AG04449 (cell line): Measurements from ENCODE around the gene KCNH5.

ENCODE experiments used
- CTCF ChIA-PET: fragments of 350-600 bp; formaldehyde crosslinking; extraction: SDS; loops from one replicate; lab custom pipeline; 2021; ENCODE audit warnings: antibody characterized with exemption; lab: Yijun Ruan, JAX
- POLR2A ChIA-PET: fragments of 400-600, 350-600 bp; formaldehyde crosslinking; extraction: SDS; loops from one replicate; lab custom pipeline; 2020; ENCODE audit warnings: antibody characterized with exemption, inconsistent platforms; lab: Yijun Ruan, JAX
- DNase-seq: peaks from one replicate; pipeline ENCODE4 v3.0.0-alpha.2; 2010; ENCODE audit warnings: low read depth, low spot score
- H3K4me3 ChIP-seq: 2 replicates; pipeline ENCODE4 v1.5.1; 2011; ENCODE audit warnings: low read depth, mild to moderate bottlenecking, control low read depth, low read length
- TF ChIP-seq, protein P1 (sequence below): IDR thresholded peaks from one replicate; pipeline ENCODE4 v1.5.1; 2011; ENCODE audit warnings: mild to moderate bottlenecking, moderate library complexity, low read length, control low read depth, inconsistent platforms; ENCODE audit not compliant: insufficient read depth; ENCODE audit errors: missing control alignments

The KCNH5 gene

DNA sequence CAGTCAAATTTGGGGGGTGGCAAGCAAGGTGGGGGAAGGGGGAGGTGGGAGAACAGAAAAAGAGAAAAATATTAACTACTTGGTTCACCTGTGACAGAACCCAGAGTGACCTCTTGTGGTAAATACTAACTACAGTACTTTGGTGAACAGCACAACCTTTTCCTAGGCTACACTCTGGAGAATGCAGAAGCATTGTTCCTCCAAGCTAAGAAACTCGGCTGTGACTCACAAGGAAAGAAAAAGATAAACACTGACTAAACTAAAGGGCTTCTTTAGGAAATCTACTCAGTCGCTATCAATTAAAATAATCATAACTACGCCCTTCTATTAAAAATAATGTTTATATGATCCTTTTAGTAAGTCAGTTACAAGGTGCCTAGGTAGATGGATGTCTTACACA is 5.4 kb downstream of the KCNH5 start:
- ChIA-PET POLR2A (no interaction called here), CTCF (no interaction called here)
- no peak overlapping the region for H3K4me3 ChIP-seq
- TF ChIP-seq, protein P1, sequence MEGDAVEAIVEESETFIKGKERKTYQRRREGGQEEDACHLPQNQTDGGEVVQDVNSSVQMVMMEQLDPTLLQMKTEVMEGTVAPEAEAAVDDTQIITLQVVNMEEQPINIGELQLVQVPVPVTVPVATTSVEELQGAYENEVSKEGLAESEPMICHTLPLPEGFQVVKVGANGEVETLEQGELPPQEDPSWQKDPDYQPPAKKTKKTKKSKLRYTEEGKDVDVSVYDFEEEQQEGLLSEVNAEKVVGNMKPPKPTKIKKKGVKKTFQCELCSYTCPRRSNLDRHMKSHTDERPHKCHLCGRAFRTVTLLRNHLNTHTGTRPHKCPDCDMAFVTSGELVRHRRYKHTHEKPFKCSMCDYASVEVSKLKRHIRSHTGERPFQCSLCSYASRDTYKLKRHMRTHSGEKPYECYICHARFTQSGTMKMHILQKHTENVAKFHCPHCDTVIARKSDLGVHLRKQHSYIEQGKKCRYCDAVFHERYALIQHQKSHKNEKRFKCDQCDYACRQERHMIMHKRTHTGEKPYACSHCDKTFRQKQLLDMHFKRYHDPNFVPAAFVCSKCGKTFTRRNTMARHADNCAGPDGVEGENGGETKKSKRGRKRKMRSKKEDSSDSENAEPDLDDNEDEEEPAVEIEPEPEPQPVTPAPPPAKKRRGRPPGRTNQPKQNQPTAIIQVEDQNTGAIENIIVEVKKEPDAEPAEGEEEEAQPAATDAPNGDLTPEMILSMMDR, result no peak
- DNase-seq, result no peak

DNA sequence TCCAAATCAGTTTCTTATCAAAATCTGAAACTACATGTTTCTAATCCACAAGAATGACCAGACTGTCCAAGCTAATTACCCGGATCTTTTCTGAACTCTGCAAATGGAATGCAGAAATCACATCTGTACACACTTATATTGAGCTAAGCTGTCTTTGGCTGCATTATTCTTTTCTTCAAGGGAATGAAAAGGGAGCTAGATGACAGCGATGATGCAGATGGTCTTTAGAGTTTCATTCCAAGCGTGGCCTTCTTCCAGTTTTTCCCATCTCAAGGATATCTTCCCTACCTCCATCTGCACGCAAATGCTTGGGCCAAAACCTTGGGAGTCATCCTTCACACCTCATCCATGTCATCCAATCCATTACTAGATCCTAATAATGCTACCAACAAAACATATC is 12.6 kb downstream of the KCNH5 start:
- ChIA-PET POLR2A (no interaction called here), CTCF (no interaction called here)
- no peak overlapping the region for H3K4me3 ChIP-seq
- TF ChIP-seq, protein P1, result no peak
- DNase-seq, result no peak

DNA sequence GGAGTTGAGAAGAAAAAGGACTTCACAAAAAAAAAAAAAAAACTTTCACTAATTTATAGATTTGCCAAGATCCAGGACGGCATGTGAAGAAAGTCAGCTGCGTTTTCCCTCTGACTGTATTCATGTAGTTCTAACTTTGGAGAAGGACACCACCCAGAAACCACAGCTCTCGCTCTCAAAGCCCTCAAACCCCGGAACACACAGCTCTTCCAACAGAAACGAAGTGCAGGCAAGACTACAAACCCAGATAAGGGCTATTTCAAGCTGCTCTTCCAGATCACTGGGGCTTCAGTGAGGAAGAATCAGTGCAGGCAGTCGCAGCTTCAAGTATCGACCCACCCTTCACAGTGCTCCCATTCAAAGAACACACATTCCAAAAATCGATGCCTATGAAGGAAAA is 13.2 kb downstream of the KCNH5 start:
- DNase-seq, result no peak
- CTCF ChIA-PET, result interaction anchor here (1.7 kb wide), 1 partner anchor 853 kb away, joined by 5 read pairs; no protein-coding TSS in a partner anchor
- POLR2A ChIA-PET, result no interaction called here
- no peak overlapping the region for H3K4me3 ChIP-seq
- TF ChIP-seq, protein P1, result no peak

DNA sequence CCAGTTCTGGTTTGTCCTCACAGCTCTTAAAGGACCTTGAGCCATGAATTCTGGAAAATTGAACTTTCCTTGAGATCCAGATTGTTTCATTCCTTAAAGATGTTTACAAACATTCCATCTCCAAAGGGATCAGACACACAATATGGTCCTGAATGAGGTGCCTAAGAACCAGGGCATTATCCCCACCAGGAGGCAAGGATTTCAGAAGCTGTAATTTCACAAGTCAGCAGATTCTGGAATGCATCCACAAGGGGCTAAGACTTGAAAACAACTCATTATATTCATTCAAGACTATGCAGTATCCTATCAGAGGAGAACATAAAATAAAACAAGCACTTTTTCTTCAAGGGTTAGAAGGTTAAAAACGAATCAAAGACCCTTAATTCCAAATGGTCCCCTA is 15.1 kb downstream of the KCNH5 start:
- DNase-seq, result no peak
- H3K4me3 ChIP-seq, result no peak overlapping the region
- ChIA-PET CTCF (no interaction called here), POLR2A (no interaction called here)
- TF ChIP-seq, protein P1, result no peak

DNA sequence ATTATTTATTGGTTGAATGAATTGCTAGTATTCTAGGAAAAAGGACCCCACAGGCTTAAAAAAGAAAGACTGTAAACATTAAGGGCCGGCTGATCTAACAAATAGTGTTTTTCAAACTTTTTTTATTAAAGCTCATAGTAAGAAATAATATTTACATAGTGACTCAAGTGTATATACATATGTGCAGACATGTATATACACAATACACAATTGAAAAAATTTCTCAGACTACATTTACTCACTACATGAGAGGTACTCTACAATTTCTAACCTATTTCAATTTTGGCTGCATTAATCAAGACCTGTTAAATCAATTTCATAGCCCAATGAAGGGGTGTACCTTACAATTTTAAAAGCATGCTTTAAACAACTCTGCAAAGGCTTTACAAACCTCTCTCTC is 17.5 kb downstream of the KCNH5 start:
- POLR2A ChIA-PET, result no interaction called here
- TF ChIP-seq, protein P1, result no peak
- CTCF ChIA-PET, result no interaction called here
- no peak for DNase-seq
- H3K4me3 ChIP-seq, result no peak overlapping the region

DNA sequence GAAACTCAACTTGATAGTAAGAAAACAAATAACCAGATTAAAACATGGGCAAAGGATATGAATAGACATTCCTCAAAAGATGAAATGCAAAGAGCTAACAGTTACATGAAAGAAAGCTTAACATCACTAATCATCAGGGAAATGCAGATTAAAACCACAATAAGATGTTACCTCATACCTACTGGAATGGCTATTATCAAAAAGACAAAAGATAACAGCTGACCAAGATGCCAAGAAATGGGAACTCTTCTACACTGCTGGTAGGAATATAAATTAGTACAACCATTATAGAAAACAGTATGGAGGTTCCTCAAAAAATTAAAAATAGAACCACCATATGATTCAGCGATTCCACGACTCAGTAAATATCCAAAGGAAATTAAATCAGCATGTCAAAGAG is 18.8 kb downstream of the KCNH5 start:
- TF ChIP-seq, protein P1, result no peak

More for the DNA sequence above, 18.8 kb downstream of the KCNH5 start:
- ChIA-PET POLR2A (no interaction called here), CTCF (no interaction called here)
- H3K4me3 ChIP-seq, result no peak overlapping the region
- no peak for DNase-seq
